Epidermal melanocyte (primary cell): ENCODE results near the gene TMEM69.
"Not testable (repeated sequence)": the region's sequence is repeated elsewhere in the genome, so short reads cannot be mapped to it uniquely, and the experiment has no call there.

Source experiments
- DNase-seq: peaks from one replicate; pipeline ENCODE4 v3.0.0; 2011; ENCODE audit warnings: low spot score; ENCODE audit not compliant: insufficient read length

The TMEM69 gene

DNA sequence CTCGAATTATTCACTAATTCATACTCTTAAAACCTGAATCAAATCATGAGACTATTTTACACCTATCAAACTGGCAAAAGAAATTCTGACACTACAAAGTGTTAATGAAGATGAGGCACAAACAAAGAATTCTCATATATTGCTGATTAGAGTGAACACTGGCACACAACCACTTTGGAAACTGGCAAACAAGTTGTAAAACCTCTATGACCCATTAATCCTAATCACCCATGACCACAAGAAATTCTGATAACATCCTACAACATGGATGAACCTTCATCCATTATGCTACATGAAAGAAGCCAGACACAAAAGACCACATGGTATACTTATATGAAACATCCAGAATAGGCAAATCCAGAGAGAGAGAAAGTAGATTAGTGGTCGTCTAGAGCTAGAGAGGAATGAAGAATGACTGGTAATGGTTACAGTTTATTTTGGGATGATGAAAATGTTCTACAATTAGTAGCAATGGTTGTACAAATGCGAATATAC, 10.2 kb upstream of the TMEM69 start:
- no peak for DNase-seq

GRCh38 chr1:45678489-45678888, 9.5 kb upstream of the TMEM69 start:
- no peak for DNase-seq

DNA sequence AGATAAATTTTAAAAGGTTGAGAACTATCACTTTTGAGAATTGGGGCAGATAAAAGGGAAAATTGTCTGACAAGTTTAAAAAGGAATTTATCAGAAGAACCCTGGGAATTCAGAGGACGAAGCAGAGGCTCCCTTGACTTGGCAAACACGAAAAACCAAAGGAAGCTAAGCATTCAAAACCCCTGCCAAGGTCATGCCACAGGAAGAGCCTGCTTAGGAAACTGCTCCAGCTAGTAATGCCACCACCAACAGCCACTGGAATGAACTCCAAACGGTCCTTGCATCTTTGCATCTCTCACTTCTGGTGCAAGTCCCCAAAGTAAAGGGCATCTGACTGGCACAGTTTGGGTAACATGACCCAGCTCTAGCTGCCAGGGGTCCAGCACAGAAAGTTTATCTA, 8.9 kb upstream of the TMEM69 start:
- DNase-seq, result no peak

DNA sequence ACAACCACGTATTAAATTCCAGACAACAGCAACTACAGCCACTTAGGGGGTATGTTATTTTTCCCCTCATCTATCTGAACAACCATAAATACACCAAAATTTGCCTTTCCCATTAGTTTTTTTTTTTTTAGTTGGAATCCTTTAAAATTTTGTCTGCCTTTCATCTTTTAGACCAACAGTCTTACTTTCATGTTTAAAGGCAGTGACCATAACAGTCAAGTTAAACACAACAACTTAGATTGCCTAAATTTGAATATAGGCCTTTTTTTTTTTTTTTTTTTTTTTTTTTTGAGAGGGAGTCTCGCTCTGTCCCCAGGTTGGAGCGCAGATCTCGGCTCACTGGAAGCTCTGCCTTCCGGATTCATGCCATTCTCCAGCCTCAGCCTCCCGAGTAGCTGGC, 5.0 kb upstream of the TMEM69 start:
- no peak for DNase-seq

- DNase-seq, result no peak
These were observed 3.6 kb upstream of the TMEM69 start for GRCh38 chr1:45684402-45684801.

DNA sequence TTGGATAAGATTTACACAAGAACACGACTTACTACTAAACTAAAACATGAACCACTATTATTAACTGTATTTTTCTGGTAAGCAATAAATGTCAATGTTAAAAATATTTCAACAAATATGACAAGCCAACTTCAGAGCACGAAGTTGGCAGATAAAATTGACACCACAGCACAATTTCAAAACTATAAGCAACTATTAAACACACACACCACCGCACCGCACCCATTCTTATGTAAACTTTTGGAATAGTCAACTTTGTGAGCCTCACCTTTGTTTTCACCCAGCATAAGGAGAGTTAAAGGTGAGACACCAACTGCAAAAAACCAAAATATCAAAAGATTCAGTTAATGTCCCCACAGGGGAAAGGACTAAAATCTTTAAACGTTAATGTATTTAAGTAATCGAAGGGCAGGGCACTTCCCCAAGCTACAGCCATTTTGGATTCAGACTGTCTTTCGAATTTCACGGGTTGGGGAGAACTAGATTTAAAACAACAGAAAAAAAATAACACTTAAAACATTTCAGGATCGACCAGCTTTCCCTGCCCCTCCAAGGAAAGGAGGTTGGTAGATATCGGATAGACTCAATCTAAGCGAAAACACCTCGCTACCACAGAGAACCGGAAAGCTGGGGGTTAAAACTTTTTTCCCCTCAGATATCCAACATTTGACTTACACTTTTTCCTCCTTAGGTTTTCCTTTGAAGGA, 2.5 kb upstream of the TMEM69 start:
- no peak for DNase-seq

DNA sequence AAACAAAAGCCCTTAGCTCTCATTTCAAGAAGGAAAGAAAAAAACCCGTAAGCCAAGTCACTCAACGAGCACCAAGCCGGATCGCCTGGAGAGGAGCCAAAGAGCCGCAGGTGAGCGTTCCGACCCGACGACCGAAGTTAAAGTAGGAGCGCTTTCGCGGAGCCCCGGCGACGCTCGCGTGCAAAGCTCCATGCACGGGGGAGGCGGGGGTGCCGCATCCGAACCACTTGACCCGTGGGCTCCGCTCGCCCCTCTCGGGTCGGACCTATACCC, 2.0 kb upstream of the TMEM69 start:
- no peak for DNase-seq

DNA sequence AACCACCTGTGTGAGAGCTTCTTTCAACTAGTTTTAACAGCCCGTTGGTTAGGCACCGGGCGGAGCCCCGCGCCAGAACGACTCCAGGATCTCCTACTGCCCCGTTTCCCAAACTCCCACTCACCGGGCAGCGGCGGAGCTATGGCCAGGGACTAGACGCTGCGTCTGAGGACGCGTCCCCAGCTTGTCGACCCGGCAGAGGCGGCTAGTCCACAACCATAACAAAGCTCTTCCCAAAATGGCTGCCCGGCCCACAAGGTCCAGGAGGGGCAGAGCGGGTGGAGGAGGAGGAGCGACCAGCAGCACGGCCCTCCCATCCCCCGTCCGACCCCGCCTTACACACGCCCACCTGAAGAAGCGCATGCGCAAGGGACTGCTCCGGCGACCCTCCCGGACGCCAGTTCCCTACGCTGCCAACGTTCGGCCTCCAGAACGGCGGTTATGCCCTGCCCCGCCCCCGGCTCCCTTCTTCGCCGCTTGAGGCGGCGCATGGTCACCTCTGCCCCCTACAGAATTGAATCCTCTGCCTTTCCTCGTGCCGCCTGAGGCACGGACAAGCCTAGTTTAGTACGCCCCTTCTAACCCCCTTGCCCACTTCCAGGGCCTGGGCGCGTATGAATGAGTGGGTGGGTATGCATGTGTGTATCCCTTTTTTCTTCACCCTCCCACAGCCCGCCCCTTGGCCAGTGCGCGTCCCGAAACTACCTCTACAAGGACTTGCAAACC, 1.5 kb upstream of the TMEM69 start, which contains the start of gene GPBP1L1:
Gene GPBP1L1, minus strand, starts transcription at position 246 of the 726 bp plus-strand sequence. CDS start 27,446 bp downstream, outside the sequence.
- peak; percentile 92 for DNase-seq

DNA sequence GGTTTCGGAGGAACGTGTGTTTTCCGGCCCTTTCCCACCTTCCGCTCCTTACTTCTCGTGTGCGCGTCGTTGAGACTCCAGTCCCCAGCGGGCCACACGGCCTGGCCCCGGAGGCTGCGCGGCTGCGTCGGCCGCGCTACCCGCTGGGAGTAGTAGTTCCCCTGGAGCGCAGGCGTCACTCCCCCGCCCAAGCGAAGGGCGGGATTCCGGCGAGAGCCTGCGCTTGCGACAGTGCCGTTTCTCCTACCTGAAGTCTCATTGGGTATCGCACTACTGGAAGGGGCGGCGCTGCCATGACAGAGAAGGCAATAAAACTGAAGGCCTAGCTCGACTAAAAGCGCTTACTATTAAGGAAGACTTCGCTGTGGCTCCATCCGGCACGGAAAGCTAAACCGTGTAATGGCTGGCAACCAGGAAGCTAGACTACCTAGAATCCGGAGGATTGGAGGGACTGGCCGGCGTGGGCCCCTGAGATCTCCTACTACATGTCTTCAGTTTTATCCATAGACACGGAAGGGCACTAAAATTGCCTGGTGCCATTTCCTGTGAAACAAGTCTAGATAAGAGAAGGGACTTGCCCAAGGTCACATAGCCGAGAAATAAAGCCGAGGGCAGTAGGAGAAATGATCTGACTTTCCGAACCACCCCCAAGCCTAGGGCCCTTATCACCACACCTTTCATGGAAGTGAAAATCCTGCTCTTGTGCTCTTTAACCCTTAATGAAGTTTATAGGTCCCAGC, 797 bp upstream of the TMEM69 start:
- DNase-seq, result peak; percentile 91

GRCh38 chr1:45693811-45694210, 5.8 kb downstream of the TMEM69 start:
- not testable (repeated sequence) for DNase-seq

DNA sequence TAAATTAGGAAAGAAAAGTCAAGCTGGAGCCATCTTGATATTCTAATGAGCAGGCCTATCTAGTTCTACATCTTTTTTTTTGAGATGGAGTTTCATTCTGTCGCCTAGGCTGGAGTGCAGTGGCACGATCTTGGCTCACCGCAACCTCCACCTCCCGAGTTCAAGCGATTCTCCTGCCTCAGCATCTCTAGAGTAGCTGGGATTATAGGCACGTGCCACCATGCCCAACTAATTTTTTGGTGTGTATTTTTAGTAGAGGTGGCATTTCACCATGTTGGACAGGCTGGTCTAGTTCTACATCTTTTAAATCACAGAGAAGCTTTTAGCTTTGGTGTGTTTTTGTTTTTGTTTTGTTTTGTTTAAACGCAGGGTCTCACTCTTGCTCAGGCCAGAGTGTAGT, 6.8 kb downstream of the TMEM69 start:
- DNase-seq, result no peak

DNA sequence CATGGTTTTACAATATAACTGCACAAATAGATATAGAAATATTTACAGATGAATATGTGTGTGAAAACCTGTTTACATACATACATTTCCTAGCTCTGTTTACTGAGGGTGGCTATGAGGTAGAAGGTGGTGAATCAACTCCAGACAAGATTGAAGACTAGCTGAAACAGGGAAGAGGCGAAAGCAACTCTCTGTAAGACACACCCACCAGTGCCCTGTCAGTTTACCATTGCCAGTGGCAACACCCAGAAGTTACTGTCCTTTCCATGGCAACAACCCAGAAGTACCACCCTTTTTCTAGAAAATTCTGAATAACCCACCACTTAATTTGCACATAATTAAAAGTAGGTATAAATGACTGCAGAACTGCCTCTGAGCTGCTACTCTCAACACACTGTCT, 16.7 kb downstream of the TMEM69 start:
- no peak for DNase-seq

GRCh38 chr1:45713711-45714110, 25.7 kb downstream of the TMEM69 start:
- no peak for DNase-seq

GRCh38 chr1:45716700-45717099, 28.7 kb downstream of the TMEM69 start:
- no peak for DNase-seq

- not testable (repeated sequence) for DNase-seq
These were observed 29.4 kb downstream of the TMEM69 start for GRCh38 chr1:45717386-45717785.

- no peak for DNase-seq
These were observed 30.3 kb downstream of the TMEM69 start for GRCh38 chr1:45718289-45718688.

GRCh38 chr1:45721207-45721606, 33.2 kb downstream of the TMEM69 start:
- no peak for DNase-seq

DNA sequence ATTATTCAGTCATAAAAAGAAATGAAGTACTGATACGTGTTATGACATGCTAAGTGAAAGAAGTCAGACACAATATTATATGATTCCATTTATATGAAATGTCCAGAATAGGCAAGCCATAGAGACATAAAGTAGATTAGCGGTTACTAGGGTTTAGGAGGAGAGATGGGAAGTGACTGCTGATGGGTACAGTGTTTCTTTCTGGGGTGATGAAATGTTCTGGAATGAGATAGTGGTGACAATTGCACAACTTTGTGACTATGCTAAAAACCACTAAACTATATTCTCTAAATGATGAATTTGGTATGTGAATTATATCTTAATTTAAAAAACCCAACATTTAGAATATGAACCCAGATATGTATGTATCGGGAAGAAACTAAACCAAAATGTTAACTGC, 34.8 kb downstream of the TMEM69 start:
- DNase-seq, result no peak

GRCh38 chr1:45723248-45723930, 35.4 kb downstream of the TMEM69 start:
- no peak for DNase-seq

DNA sequence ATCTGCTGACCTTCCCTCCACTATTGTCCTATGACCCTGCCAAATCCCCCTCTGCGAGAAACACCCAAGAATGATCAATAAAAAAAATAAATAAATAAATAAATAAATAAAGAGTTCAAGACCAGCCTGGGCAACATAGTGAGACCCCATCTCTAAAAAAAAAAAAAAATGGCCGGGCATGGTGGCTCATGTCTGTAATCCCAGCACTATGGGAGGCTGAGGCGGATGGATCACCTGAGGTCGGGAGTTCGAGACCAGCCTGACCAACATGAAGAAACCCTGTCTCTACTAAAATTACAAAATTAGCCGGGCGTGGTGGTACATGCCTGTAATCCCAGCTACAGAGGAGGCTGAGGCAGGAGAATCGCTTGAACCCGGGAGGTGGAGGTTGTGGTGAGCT, 38.0 kb downstream of the TMEM69 start:
- DNase-seq, result not testable (repeated sequence)

DNA sequence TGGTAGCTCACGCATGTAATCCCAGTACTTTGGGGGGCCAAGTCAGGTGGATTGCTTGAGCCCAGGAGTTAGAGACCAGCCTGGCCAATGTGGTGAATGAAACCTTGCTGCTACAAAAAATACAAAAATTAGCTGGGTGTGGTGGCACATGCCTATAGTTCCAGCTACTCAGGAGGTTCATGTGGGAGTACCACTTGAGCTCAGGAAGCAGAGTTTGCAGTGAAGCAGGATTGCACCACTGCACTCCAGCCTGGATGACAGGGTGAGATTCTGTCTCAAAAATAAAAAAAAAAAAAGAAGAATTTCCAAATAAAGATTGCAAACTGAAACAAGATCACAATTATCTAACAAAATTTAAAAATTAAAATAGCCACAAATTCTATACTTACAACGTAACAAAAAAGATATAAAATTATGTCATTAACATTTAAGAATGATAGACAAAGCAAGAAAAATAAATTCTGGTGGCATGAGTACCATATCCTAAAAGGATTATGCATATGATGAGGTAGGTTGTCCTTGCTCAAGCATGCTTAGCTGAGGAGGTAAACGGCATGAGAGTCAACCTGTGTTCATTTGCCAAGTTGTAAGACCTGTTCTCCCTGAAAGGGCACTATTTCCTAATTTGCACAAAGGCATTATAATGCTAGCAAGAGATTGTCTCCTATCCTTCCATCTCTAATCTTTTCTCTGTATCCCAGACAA, 42.2 kb downstream of the TMEM69 start:
- no peak for DNase-seq
